ENCODE data around the gene OR1N1.
"Not testable (repeated sequence)": the region's sequence is repeated elsewhere in the genome, so short reads cannot be mapped to it uniquely, and the experiment has no call there.

OR1N1 gene

GRCh38 chr9:122551371-122551770, 24.3 kb upstream of the OR1N1 start:
- Histone ChIP-seq H3K79me2 (ENCODE audit: insufficient read depth, low read length) (no peaks in the 10 kb centered on the region), H3K27ac (ENCODE audit: low read depth, low read length, poor library complexity, severe bottlenecking) (no peak overlapping the region), H3K4me3 (ENCODE audit: low read depth, low read length, poor library complexity, severe bottlenecking) (no peak overlapping the region), H3K36me3 (ENCODE audit: insufficient read depth, low read length) (no peaks in the 10 kb centered on the region), H3K9ac (ENCODE audit: low read length) (no peak overlapping the region), H3K4me2 (ENCODE audit: low read length) (no peak overlapping the region), H3K4me1 (ENCODE audit: insufficient read depth, low read length, severe bottlenecking) (no peaks in the 10 kb centered on the region), H3K27me3 (ENCODE audit: insufficient read depth, low read length) (no peaks in the 10 kb centered on the region), H2AFZ (ENCODE audit: low read length) (no peak overlapping the region), H3K9me3 (ENCODE audit: low read length) (no peaks in the 10 kb centered on the region), H4K20me1 (ENCODE audit: insufficient read depth, low read length) (no peaks in the 10 kb centered on the region), H3F3A (ENCODE audit: insufficient read depth, low read length) (no peaks in the 10 kb centered on the region), H3K9me2 (ENCODE audit: low read depth, low read length) (no peaks in the 10 kb centered on the region)
- no peak for TF ChIP-seq CTCF (IDR thresholded peaks at IDR 0.05; ENCODE audit: low read length)
- TF ChIP-seq EZH2 (IDR thresholded peaks at IDR 0.05; ENCODE audit: borderline replicate concordance, low read length): no peak

GRCh38 chr9:122546196-122546595, 19.1 kb upstream of the OR1N1 start:
- Histone ChIP-seq H3K9ac (ENCODE audit: low read length) (no peak overlapping the region), H3K4me3 (ENCODE audit: low read depth, low read length, poor library complexity, severe bottlenecking) (no peak overlapping the region), H3K4me2 (ENCODE audit: low read length) (no peak overlapping the region), H3K27ac (ENCODE audit: low read depth, low read length, poor library complexity, severe bottlenecking) (no peak overlapping the region), H2AFZ (ENCODE audit: low read length) (no peak overlapping the region), H3K36me3 (ENCODE audit: insufficient read depth, low read length) (no peaks in the 10 kb centered on the region), H3K9me3 (ENCODE audit: low read length) (no peaks in the 10 kb centered on the region), H4K20me1 (ENCODE audit: insufficient read depth, low read length) (no peaks in the 10 kb centered on the region), H3F3A (ENCODE audit: insufficient read depth, low read length) (no peaks in the 10 kb centered on the region), H3K27me3 (ENCODE audit: insufficient read depth, low read length) (no peaks in the 10 kb centered on the region), H3K4me1 (ENCODE audit: insufficient read depth, low read length, severe bottlenecking) (no peaks in the 10 kb centered on the region), H3K9me2 (ENCODE audit: low read depth, low read length) (0 out of 2 replicates have a peak, but pooled peaks cover 3% of the 10 kb centered on the region), H3K79me2 (ENCODE audit: insufficient read depth, low read length) (no peaks in the 10 kb centered on the region)
- no peak for TF ChIP-seq CTCF (IDR thresholded peaks at IDR 0.05; ENCODE audit: low read length)
- TF ChIP-seq EZH2 (IDR thresholded peaks at IDR 0.05; ENCODE audit: borderline replicate concordance, low read length): no peak

GRCh38 chr9:122538757-122539156, 11.7 kb upstream of the OR1N1 start:
- Histone ChIP-seq H3K36me3 (ENCODE audit: insufficient read depth, low read length) (no peaks in the 10 kb centered on the region), H2AFZ (ENCODE audit: low read length) (no peak overlapping the region), H4K20me1 (ENCODE audit: insufficient read depth, low read length) (no peaks in the 10 kb centered on the region), H3F3A (ENCODE audit: insufficient read depth, low read length) (no peaks in the 10 kb centered on the region), H3K4me3 (ENCODE audit: low read depth, low read length, poor library complexity, severe bottlenecking) (no peak overlapping the region), H3K4me2 (ENCODE audit: low read length) (no peak overlapping the region), H3K9ac (ENCODE audit: low read length) (no peak overlapping the region), H3K9me3 (ENCODE audit: low read length) (no peaks in the 10 kb centered on the region), H3K27ac (ENCODE audit: low read depth, low read length, poor library complexity, severe bottlenecking) (no peak overlapping the region), H3K79me2 (ENCODE audit: insufficient read depth, low read length) (no peaks in the 10 kb centered on the region), H3K9me2 (ENCODE audit: low read depth, low read length) (no peaks in the 10 kb centered on the region), H3K4me1 (ENCODE audit: insufficient read depth, low read length, severe bottlenecking) (no peaks in the 10 kb centered on the region), H3K27me3 (ENCODE audit: insufficient read depth, low read length) (no peaks in the 10 kb centered on the region)
- TF ChIP-seq CTCF (IDR thresholded peaks at IDR 0.05; ENCODE audit: low read length) (no peak), EZH2 (IDR thresholded peaks at IDR 0.05; ENCODE audit: borderline replicate concordance, low read length) (no peak)

GRCh38 chr9:122537066-122537465, 10.0 kb upstream of the OR1N1 start:
- not testable (repeated sequence) for H3K36me3 ChIP-seq (ENCODE audit: insufficient read depth, low read length); H3K9me3 ChIP-seq (ENCODE audit: low read length); H3F3A ChIP-seq (ENCODE audit: insufficient read depth, low read length); H3K9ac ChIP-seq (ENCODE audit: low read length); H3K27ac ChIP-seq (ENCODE audit: low read depth, low read length, poor library complexity, severe bottlenecking); H3K4me3 ChIP-seq (ENCODE audit: low read depth, low read length, poor library complexity, severe bottlenecking); H4K20me1 ChIP-seq (ENCODE audit: insufficient read depth, low read length); H3K27me3 ChIP-seq (ENCODE audit: insufficient read depth, low read length); H2AFZ ChIP-seq (ENCODE audit: low read length); H3K4me1 ChIP-seq (ENCODE audit: insufficient read depth, low read length, severe bottlenecking); H3K4me2 ChIP-seq (ENCODE audit: low read length); H3K9me2 ChIP-seq (ENCODE audit: low read depth, low read length); H3K79me2 ChIP-seq (ENCODE audit: insufficient read depth, low read length)
